IPS-NIHi7 (cell line): ENCODE measurements around the gene AVP.

Experiments
- DNase-seq: peaks from one replicate; pipeline ENCODE4 v3.0.0; 2012; ENCODE audit warnings: mixed read lengths; ENCODE audit errors: extremely low spot score

AVP gene

GRCh38 chr20:3047486-3048419 lies 36.8 kb downstream of the AVP start:
- DNase-seq: no peak

DNA sequence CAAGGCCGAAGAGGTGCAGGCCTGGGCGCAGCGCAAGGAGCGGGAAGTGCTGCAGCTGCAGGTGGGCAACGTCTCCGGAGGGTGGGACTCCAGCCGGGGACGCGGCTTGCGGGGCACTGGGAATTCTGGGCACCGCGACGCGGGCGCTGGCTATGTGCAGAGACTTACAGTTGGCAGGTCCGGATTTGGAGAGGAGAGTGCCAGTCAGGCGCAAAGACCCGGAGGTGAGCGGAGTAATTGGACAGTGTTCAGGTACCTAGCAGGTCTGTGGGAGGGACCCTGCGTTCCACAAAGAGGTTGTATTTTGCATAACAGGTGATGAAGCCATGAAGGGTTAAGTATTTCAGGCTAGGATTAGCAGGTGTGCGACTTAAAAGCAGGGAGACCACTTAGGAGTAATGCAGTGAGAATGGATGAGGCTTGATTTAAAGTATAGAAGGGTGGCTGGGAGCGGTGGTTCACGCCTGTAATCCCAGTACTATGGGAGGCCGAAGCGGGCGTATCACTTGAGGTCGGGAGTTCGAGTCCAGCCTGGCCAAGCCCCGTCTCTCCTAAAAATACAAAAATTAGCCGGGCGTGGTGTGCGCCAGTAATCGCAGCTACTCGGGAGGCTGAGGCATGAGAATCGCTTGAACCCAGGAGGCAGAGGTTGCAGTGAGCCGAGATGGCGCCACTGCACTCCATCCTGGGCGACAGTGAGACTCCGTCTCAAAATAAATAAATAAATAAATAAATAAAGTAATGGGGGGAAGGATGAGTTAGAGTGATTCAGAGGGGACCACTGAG lies 37.7 kb downstream of the AVP start:
- DNase-seq: peak; percentile 39

- peak; percentile 94 for DNase-seq
Measured at GRCh38 chr20:3045816-3046676, 38.5 kb downstream of the AVP start, which contains the start of gene MRPS26. MRPS26 (plus strand) TSS chr20:3046052; CDS start chr20:3046069, 17 bp downstream.

DNA sequence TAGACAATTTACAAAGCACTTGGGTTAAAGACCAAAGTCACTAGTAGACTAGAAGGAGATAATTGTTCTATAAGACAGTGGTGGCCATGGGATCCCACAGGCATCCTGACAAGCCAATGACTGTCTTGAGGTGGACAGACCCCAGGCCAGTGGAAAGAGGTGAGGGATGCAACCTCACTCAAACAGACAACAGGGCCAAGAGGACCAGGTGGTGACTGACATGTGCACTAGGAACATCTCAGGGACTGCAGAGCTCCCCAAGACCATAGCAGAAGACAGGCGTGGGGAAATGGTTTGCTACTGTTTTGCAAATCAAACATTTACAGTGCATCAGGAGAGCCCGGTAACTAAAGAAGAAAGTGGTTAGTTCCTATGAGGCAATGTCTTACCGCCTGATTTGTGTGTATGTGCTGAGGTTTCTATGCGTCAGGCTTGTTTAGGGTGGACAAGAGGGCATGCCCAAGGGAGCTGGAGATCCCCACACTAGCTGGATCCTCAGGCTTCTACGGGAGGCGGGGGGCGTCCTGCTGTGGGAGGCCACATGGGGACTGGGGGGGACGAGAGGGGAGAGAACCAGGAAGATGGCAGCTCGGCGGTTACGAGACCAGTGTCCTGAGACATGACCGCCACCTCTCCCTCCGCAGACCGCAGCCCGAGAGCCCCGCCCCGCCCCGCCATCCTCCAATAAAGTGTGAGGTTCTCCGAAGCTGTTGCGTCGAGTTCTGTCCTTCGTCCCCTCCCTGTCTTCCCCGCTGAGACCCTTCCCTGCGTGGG lies 39.3 kb downstream of the AVP start:
- peak; percentile 81 for DNase-seq

DNA sequence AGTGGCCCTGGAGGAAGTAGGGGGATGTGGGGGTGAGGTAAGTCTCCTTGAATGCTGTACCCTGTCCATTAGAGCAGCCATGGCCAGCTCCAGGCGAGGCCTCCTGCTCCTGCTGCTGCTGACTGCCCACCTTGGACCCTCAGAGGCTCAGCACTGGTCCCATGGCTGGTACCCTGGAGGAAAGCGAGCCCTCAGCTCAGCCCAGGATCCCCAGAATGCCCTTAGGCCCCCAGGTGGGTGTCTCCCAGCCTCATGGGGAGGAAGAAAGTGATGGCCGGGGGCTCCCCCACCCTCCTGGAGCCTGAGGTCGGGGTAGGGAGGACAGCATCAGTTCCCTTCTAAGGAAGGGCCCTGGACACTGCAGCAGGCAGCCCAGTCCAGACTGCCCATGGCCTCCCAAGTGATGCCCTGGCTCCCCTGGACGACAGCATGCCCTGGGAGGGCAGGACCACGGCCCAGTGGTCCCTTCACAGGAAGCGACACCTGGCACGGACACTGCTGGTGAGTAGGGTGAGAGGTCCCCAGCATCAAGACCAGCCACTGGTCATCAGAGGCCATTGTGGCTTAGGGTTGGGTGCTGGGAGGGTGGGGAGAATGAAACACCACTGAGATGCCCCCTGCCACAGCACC lies 40.1 kb downstream of the AVP start:
- DNase-seq: no peak

DNA sequence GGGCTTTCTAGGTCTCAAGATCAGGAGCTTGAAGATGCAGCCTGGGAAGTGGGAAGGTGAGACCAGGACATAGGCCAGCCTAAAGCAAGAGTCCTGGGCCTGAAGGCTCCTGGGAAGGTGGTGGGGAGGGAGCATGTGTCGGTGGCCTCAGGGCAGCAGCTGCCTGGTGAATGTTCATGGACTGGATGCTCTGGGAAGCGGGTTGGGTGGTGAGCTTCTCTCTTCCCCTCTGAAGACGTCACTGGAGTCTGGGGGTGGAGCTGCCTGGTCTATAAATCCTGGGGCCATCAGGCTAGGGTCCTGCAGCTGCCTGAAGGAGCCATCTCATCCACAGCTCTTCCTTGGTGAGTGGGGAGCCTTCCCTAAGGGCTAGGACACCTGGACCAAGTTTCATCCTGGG lies 41.2 kb downstream of the AVP start, which contains the start of gene GNRH2:
TSS of gene GNRH2 (plus strand) at position 301 of the 400 bp plus-strand sequence. CDS start 793 bp downstream, outside the sequence.
- DNase-seq: no peak

- DNase-seq: no peak
Measured at GRCh38 chr20:3042625-3043024, 41.9 kb downstream of the AVP start.

DNA sequence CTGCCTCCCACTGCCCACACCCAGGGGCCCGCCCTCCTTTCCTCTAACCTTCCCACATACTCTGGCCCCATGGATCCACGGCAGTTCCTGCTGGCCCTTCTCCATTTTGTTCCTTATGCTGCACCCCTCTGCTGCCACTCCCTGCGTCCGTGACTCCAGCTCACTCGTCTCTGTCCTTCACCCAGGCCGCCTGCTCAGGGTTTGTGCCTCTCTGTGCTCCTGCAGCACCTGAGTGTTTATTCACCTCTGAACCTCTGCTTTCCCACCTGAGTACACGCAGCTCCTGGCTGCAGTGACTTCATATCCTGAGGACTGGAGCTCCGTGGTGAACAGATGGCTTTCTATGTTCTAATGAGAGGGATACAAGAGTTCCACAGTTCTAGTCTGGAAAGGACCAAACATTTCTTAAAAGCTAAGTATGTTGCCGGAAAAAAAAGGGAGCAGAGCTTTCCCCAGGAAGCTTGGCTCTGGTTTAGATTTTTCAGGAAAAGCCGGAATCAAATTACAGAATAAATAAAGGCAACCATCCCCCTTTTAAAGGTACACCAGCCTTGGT lies 42.6 kb downstream of the AVP start:
- DNase-seq: no peak

- no peak for DNase-seq
Measured at GRCh38 chr20:3040086-3040485, 44.4 kb downstream of the AVP start.

- DNase-seq: no peak
Measured at GRCh38 chr20:3039426-3039825, 45.1 kb downstream of the AVP start.

DNA sequence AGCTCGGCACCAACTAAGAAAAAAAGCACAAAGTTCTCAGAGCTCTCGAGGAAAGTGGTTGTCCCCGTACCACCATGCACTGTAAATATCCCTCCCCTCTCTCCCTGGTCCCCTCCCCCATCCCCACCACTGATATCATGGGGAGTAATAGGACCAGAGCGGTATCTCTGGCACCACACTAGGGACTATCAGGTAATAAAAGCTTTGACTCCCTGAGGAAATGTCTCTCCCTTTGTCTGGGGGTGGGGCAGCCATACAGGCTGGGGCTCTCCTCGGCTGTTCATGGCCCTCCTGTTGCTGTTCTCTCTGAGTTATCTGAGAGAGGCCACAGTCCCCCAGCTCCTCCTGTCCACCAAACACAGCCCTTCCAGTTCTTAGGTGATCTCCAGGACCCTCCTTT lies 46.1 kb downstream of the AVP start:
- DNase-seq: no peak

DNA sequence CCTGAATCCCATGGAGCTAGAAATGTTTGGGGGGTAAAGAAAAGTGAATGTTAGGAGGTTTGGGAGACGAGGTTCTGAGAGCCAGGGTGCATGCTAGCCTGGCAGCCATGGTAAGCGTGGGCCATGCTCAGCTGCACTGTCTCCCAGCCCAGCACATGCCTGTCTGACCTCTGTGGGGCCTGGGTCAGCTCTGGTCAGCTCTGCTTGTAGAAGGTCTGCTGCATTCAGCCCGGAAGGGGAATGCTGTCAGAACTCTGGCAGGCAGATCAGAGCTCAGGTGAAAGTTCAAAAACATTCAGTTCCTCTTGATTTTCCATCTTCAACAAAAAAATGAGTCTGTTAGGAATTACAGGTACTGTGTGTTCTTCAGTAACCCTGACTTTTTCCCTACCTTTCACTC lies 46.9 kb downstream of the AVP start:
- no peak for DNase-seq

GRCh38 chr20:3032624-3033023 lies 51.9 kb downstream of the AVP start:
- DNase-seq: no peak
